ENCODE data around the gene FAM20A.

The FAM20A gene

GRCh38 chr17:68576811-68577496 lies 24.2 kb downstream of the FAM20A start:
- Histone ChIP-seq H3K4me1 (ENCODE audit: control insufficient read depth, insufficient read depth, low read length) (no peaks in the 10 kb centered on the region), H3K27ac (ENCODE audit: low read length) (no peak overlapping the region), H3K4me3 (ENCODE audit: low read length in 2 of 2) (no peak overlapping the region), H3K36me3 (ENCODE audit: control insufficient read depth in 2 of 2, insufficient read depth in 2 of 2, low read length in 2 of 2) (no peaks in the 10 kb centered on the region), H3K27me3 (ENCODE audit: control insufficient read depth in 1 of 2, insufficient read depth in 2 of 2, low read length in 2 of 2) (no peaks in the 10 kb centered on the region), H3K9me3 (ENCODE audit: control insufficient read depth in 2 of 2, low read length in 2 of 2) (peaks cover 0 to 9% of the 10 kb centered on the region in 2 donors), H3K9ac (ENCODE audit: low read length in 2 of 2) (no peak overlapping the region)

- Histone ChIP-seq H3K27ac (ENCODE audit: low read length) (no peak overlapping the region), H3K27me3 (ENCODE audit: control insufficient read depth in 1 of 2, insufficient read depth in 2 of 2, low read length in 2 of 2) (no peaks in the 10 kb centered on the region), H3K4me1 (ENCODE audit: control insufficient read depth, insufficient read depth, low read length) (no peaks in the 10 kb centered on the region), H3K4me3 (ENCODE audit: low read length in 2 of 2) (no peak overlapping the region), H3K9ac (ENCODE audit: low read length in 2 of 2) (no peak overlapping the region), H3K9me3 (ENCODE audit: control insufficient read depth in 2 of 2, low read length in 2 of 2) (peaks cover 0 to 9% of the 10 kb centered on the region in 2 donors), H3K36me3 (ENCODE audit: control insufficient read depth in 2 of 2, insufficient read depth in 2 of 2, low read length in 2 of 2) (no peaks in the 10 kb centered on the region)
Measured at GRCh38 chr17:68576137-68576536, 25.0 kb downstream of the FAM20A start.

- Histone ChIP-seq H3K4me1 (ENCODE audit: control insufficient read depth, insufficient read depth, low read length) (no peaks in the 10 kb centered on the region), H3K27ac (ENCODE audit: low read length) (no peak overlapping the region), H3K9ac (ENCODE audit: low read length in 2 of 2) (no peak overlapping the region), H3K36me3 (ENCODE audit: control insufficient read depth in 2 of 2, insufficient read depth in 2 of 2, low read length in 2 of 2) (no peaks in the 10 kb centered on the region), H3K4me3 (ENCODE audit: low read length in 2 of 2) (no peak overlapping the region), H3K27me3 (ENCODE audit: control insufficient read depth in 1 of 2, insufficient read depth in 2 of 2, low read length in 2 of 2) (no peaks in the 10 kb centered on the region), H3K9me3 (ENCODE audit: control insufficient read depth in 2 of 2, low read length in 2 of 2) (peaks cover 0 to 3% of the 10 kb centered on the region in 2 donors)
Measured at GRCh38 chr17:68573338-68573737, 27.8 kb downstream of the FAM20A start.

DNA sequence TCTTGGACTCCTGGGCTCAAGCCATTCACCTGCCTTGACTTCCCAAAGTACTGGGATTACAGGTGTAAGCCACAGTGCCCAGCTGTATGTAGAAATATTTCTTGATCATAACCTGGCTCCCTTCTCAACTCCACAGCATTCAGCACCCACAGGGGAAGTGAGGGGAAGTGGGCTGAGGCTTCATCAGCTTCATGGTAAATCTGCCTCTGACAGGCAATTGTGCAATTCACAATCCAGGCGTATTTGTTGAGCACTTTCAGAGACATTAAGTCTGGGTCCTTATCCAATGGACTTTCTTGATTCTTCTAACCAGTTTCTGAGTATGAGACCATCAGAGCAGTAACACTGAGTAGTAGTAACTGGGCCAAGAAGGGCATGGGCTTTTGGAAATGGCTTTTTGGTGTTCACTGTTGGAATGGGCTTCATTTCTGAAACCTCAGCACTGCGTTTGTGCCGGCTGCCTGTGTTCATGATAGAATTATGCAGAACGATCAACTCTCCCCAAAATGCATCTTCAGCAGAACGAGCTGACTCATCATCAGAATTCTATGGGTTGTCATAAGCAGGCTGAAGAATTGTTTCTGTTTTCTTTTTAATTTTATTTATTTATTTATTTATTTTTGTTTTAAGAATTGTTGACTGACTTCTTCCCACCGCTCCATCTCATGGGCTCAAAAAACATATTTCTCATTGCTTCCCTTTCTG lies 28.9 kb downstream of the FAM20A start:
- peaks cover 0 to 3% of the 10 kb centered on the region in 2 donors for H3K9me3 ChIP-seq (ENCODE audit: control insufficient read depth in 2 of 2, low read length in 2 of 2)

GRCh38 chr17:68570526-68570925 lies 30.6 kb downstream of the FAM20A start:
- no peaks in the 10 kb centered on the region for H3K9me3 ChIP-seq (ENCODE audit: control insufficient read depth in 2 of 2, low read length in 2 of 2)
- H3K4me1 ChIP-seq (ENCODE audit: control insufficient read depth, insufficient read depth, low read length), result no peaks in the 10 kb centered on the region
- H3K27me3 ChIP-seq (ENCODE audit: control insufficient read depth in 1 of 2, insufficient read depth in 2 of 2, low read length in 2 of 2), result no peaks in the 10 kb centered on the region
- H3K36me3 ChIP-seq (ENCODE audit: control insufficient read depth in 2 of 2, insufficient read depth in 2 of 2, low read length in 2 of 2), result no peaks in the 10 kb centered on the region
- H3K27ac ChIP-seq (ENCODE audit: low read length), result no peak overlapping the region
- no peak overlapping the region for H3K4me3 ChIP-seq (ENCODE audit: low read length in 2 of 2)
- no peak overlapping the region for H3K9ac ChIP-seq (ENCODE audit: low read length in 2 of 2)

More for the DNA sequence above, 28.9 kb downstream of the FAM20A start:
- H3K36me3 ChIP-seq (ENCODE audit: control insufficient read depth in 2 of 2, insufficient read depth in 2 of 2, low read length in 2 of 2), result no peaks in the 10 kb centered on the region
- H3K27ac ChIP-seq (ENCODE audit: low read length), result no peak overlapping the region
- no peaks in the 10 kb centered on the region for H3K4me1 ChIP-seq (ENCODE audit: control insufficient read depth, insufficient read depth, low read length)
- H3K27me3 ChIP-seq (ENCODE audit: control insufficient read depth in 1 of 2, insufficient read depth in 2 of 2, low read length in 2 of 2), result no peaks in the 10 kb centered on the region
- H3K9ac ChIP-seq (ENCODE audit: low read length in 2 of 2), result no peak overlapping the region
- H3K4me3 ChIP-seq (ENCODE audit: low read length in 2 of 2), result no peak overlapping the region

- Histone ChIP-seq H3K4me3 (ENCODE audit: low read length in 2 of 2) (no peak overlapping the region), H3K9me3 (ENCODE audit: control insufficient read depth in 2 of 2, low read length in 2 of 2) (no peaks in the 10 kb centered on the region), H3K4me1 (ENCODE audit: control insufficient read depth, insufficient read depth, low read length) (no peaks in the 10 kb centered on the region), H3K36me3 (ENCODE audit: control insufficient read depth in 2 of 2, insufficient read depth in 2 of 2, low read length in 2 of 2) (no peaks in the 10 kb centered on the region), H3K9ac (ENCODE audit: low read length in 2 of 2) (no peak overlapping the region), H3K27me3 (ENCODE audit: control insufficient read depth in 1 of 2, insufficient read depth in 2 of 2, low read length in 2 of 2) (no peaks in the 10 kb centered on the region), H3K27ac (ENCODE audit: low read length) (no peak overlapping the region)
Measured at GRCh38 chr17:68569346-68569745, 31.8 kb downstream of the FAM20A start.

- H3K27ac ChIP-seq (ENCODE audit: low read length), result no peak overlapping the region
- no peaks in the 10 kb centered on the region for H3K27me3 ChIP-seq (ENCODE audit: control insufficient read depth in 1 of 2, insufficient read depth in 2 of 2, low read length in 2 of 2)
- no peak overlapping the region for H3K4me3 ChIP-seq (ENCODE audit: low read length in 2 of 2)
- H3K4me1 ChIP-seq (ENCODE audit: control insufficient read depth, insufficient read depth, low read length), result no peaks in the 10 kb centered on the region
- H3K9ac ChIP-seq (ENCODE audit: low read length in 2 of 2), result no peak overlapping the region
- H3K9me3 ChIP-seq (ENCODE audit: control insufficient read depth in 2 of 2, low read length in 2 of 2), result no peaks in the 10 kb centered on the region
- no peaks in the 10 kb centered on the region for H3K36me3 ChIP-seq (ENCODE audit: control insufficient read depth in 2 of 2, insufficient read depth in 2 of 2, low read length in 2 of 2)
Measured at GRCh38 chr17:68568581-68568980, 32.6 kb downstream of the FAM20A start.

DNA sequence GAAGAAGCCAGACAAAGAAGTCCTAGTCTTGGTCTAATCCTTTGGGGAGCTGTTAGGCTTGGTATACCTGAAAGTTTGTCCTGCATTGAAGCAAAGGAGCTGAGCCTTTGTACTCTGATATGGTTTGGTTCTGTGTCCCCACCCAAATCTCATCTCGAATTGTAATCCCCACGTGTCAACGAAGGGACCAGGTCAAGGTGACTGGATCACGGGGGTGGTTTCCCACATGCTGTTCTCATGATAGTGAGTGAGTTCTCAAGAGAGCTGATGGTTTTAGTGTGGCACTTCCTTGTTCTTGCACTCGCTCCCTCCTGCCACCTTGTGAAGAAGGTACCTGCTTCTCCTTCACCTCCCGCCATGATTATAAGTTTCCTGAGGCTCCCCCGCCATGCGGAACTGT lies 33.6 kb downstream of the FAM20A start:
- Histone ChIP-seq H3K9me3 (ENCODE audit: control insufficient read depth in 2 of 2, low read length in 2 of 2) (no peaks in the 10 kb centered on the region), H3K36me3 (ENCODE audit: control insufficient read depth in 2 of 2, insufficient read depth in 2 of 2, low read length in 2 of 2) (no peaks in the 10 kb centered on the region), H3K27me3 (ENCODE audit: control insufficient read depth in 1 of 2, insufficient read depth in 2 of 2, low read length in 2 of 2) (no peaks in the 10 kb centered on the region), H3K4me1 (ENCODE audit: control insufficient read depth, insufficient read depth, low read length) (no peaks in the 10 kb centered on the region), H3K4me3 (ENCODE audit: low read length in 2 of 2) (no peak overlapping the region), H3K9ac (ENCODE audit: low read length in 2 of 2) (no peak overlapping the region), H3K27ac (ENCODE audit: low read length) (no peak overlapping the region)

- H3K4me3 ChIP-seq (ENCODE audit: low read length in 2 of 2), result no peak overlapping the region
- H3K4me1 ChIP-seq (ENCODE audit: control insufficient read depth, insufficient read depth, low read length), result no peaks in the 10 kb centered on the region
- no peak overlapping the region for H3K9ac ChIP-seq (ENCODE audit: low read length in 2 of 2)
- no peak overlapping the region for H3K27ac ChIP-seq (ENCODE audit: low read length)
- no peaks in the 10 kb centered on the region for H3K36me3 ChIP-seq (ENCODE audit: control insufficient read depth in 2 of 2, insufficient read depth in 2 of 2, low read length in 2 of 2)
- H3K27me3 ChIP-seq (ENCODE audit: control insufficient read depth in 1 of 2, insufficient read depth in 2 of 2, low read length in 2 of 2), result no peaks in the 10 kb centered on the region
- H3K9me3 ChIP-seq (ENCODE audit: control insufficient read depth in 2 of 2, low read length in 2 of 2), result no peaks in the 10 kb centered on the region
Measured at GRCh38 chr17:68567035-68567434, 34.1 kb downstream of the FAM20A start.

DNA sequence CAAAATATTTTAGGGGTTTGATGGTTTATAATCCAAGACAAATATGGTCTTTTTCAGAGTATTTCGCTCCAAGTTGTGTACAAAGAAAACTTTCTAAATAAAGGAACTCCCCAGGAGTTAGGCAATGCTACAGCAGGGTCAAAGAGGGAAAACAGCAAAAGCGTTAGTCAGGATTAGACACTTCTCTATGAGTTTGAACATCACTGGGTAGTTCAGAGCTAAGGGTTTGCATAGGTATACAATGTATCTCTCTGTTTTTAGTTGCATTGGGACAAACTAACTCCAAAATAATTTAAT lies 34.8 kb downstream of the FAM20A start:
- H3K27me3 ChIP-seq (ENCODE audit: control insufficient read depth in 1 of 2, insufficient read depth in 2 of 2, low read length in 2 of 2), result no peaks in the 10 kb centered on the region
- no peak overlapping the region for H3K4me3 ChIP-seq (ENCODE audit: low read length in 2 of 2)
- H3K36me3 ChIP-seq (ENCODE audit: control insufficient read depth in 2 of 2, insufficient read depth in 2 of 2, low read length in 2 of 2), result no peaks in the 10 kb centered on the region
- no peak overlapping the region for H3K9ac ChIP-seq (ENCODE audit: low read length in 2 of 2)
- no peaks in the 10 kb centered on the region for H3K4me1 ChIP-seq (ENCODE audit: control insufficient read depth, insufficient read depth, low read length)
- no peaks in the 10 kb centered on the region for H3K9me3 ChIP-seq (ENCODE audit: control insufficient read depth in 2 of 2, low read length in 2 of 2)
- no peak overlapping the region for H3K27ac ChIP-seq (ENCODE audit: low read length)

GRCh38 chr17:68565661-68566441 lies 35.3 kb downstream of the FAM20A start:
- no peaks in the 10 kb centered on the region for H3K4me1 ChIP-seq (ENCODE audit: control insufficient read depth, insufficient read depth, low read length)
- H3K9ac ChIP-seq (ENCODE audit: low read length in 2 of 2), result no peak overlapping the region
- H3K36me3 ChIP-seq (ENCODE audit: control insufficient read depth in 2 of 2, insufficient read depth in 2 of 2, low read length in 2 of 2), result no peaks in the 10 kb centered on the region
- no peaks in the 10 kb centered on the region for H3K9me3 ChIP-seq (ENCODE audit: control insufficient read depth in 2 of 2, low read length in 2 of 2)
- H3K4me3 ChIP-seq (ENCODE audit: low read length in 2 of 2), result no peak overlapping the region
- H3K27ac ChIP-seq (ENCODE audit: low read length), result no peak overlapping the region
- H3K27me3 ChIP-seq (ENCODE audit: control insufficient read depth in 1 of 2, insufficient read depth in 2 of 2, low read length in 2 of 2), result no peaks in the 10 kb centered on the region

All from stomach smooth muscle (tissue), 2 donors.